ENCODE data around the gene SINHCAF. TPM values are rescaled to one million over a fixed set of nuclear protein-coding genes. Genes with fewer than 3 reads are reported as not detected.

Gene SINHCAF
- polyA plus RNA-seq, 3 donors: 222 to 262 (median 250) TPM

DNA sequence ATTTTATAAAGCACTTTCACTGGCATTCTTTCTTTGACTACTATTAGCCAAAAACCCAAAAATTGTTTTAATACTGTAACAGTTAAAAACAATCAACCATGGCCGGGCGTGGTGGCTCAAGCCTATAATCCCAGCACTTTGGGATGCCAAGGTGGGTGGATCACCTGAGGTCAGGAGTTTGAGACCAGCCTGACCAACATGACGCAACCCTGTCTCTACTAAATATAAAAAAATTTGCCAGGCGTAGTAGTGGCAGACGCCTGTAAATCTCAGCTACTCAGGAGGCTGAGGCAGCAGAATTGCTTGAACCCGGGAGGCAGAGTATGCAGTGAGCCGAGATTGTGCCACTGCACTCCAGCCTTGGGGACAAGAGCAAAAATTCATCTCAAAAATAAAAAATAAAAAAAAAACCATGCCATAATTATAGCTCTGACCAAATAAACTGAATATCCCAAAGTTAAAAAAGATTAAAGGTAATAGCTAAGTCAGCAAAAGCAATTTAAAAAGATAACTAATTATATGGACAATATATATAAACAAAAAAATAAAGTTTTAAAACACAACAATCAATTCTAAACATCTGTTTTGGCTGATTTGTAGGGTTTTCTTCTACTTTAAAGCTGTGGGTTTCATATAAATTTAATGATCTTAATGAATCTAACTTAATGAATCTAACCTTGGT is 10.0 kb downstream of the SINHCAF start:
- no peak for DNase-seq

GRCh38 chr12:31315044-31315715 is 10.8 kb downstream of the SINHCAF start:
- no peak for DNase-seq

DNA sequence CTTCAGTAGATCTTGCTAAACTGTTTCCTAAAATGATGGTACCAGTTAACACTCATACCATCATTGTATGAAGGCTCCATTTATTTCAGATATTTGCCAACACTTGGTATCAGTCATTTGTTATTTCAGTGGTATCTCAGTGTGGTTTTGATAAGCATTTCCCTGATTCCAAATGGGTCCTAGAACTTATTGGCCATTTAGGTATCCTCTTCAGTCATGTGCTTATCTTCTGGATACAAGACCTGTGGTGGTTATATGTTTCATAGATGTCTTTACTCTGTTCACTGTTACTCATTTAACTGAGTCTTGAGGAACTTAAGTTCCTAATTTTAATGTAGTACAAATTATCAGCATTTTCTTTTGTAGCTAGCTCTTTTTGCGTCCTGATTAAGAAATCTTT is 13.5 kb downstream of the SINHCAF start:
- DNase-seq: no peak

- DNase-seq: no peak
Observed at GRCh38 chr12:31311634-31312258, 14.2 kb downstream of the SINHCAF start.

DNA sequence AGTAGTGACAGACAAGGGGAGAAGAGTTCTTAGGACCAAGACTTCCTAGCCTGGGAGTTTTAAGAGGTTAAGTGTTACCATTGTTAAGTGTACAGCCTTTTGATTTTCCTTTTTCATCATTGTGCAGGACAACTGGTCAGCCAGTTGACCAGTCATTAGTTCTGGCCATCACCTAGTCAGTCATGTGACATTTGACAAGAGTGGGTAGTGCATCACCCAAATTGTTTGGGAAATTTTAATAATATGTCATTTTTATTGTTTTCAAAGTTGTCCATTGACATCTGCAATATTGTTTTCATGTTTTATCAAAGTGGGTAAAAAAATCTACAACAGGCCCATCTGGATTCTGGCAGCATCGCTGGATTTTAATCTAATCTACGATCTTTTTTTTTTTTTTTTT is 15.5 kb downstream of the SINHCAF start:
- DNase-seq: no peak

DNA sequence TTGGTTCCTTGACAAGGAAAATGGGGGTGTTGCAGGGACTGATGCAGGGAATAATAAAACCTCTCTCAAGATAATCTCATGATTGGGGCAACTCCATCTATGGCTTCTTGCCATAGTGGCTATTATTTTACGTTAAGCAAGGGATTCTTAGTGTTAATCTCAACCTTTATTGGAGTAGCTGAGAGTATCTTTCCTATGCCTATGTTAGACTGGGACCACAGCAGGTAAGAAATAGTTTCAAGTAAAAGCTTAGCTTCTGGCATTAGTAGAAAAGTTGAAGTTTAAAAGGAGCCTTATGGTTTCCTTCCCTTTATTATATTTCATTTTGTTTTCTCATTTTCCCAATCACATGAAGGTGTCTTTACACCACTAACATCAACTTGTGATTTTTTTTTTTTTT is 16.7 kb downstream of the SINHCAF start:
- no peak for DNase-seq

DNA sequence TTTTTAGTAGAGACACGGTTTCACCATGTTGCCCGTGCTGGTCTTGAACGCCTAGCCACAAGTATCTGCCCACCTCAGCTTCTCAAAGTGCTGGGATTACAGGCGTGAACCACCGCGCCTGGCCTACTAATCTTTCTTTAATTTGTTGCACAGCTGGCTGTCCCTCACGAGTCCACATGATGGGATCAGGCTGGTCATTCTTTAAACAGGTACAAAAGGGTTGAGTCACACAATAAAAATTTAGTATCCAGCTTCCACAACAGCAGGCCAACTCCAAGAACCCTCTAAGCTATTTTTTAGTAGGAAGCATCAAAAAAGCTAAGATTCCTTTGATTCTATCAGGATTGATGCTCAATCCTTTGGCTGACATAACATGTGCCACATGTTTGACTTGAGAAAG is 17.8 kb downstream of the SINHCAF start:
- DNase-seq: no peak

DNA sequence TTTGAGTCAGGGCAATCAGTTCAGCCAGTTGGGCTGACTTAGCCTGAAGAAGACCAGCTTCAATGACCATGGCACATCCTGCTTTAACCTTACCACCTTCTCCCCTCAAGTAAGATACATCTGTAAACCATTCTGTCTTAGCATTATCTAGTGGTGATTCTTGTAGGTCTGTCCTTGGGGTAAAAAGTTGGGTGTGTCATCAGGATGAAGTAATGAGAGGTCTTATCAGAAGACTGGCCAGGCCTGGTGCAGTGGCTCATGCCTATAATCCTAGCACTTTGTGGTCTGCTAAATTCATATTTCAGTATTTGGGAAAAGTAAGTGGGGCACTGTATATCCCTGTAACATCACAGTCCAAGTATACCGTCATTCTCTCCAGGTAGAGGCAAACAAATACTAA is 19.1 kb downstream of the SINHCAF start:
- no peak for DNase-seq

- DNase-seq: no peak
Observed at GRCh38 chr12:31303466-31303865, 22.5 kb downstream of the SINHCAF start.

- DNase-seq: no peak
Observed at GRCh38 chr12:31301311-31301710, 24.6 kb downstream of the SINHCAF start.

GRCh38 chr12:31300783-31301182 is 25.2 kb downstream of the SINHCAF start:
- no peak for DNase-seq

- DNase-seq: no peak
Observed at GRCh38 chr12:31300341-31300740, 25.6 kb downstream of the SINHCAF start.

DNA sequence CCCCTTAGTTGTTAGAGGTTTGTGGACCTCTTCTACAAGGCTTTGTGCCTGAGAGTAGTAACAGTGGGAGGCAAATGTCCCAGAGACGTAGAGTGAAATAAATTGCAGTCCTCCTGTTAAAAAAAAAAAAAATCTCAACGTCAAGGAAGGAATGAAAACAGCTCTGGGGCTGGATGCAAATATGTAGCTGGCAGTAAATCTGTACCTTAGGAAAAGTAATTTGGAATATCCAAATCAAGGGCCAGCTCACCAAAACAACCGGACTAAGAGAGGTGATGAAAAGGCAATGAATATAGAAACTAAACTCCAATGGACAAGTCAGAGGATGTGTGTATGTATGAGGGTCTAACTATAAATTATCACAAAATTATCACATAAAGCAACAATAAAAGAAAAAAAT is 27.0 kb downstream of the SINHCAF start:
- no peak for DNase-seq

- no peak for DNase-seq
Observed at GRCh38 chr12:31298515-31298910, 27.4 kb downstream of the SINHCAF start.

GRCh38 chr12:31297572-31298514 is 28.1 kb downstream of the SINHCAF start:
- DNase-seq: no peak

GRCh38 chr12:31289441-31289840 is 36.5 kb downstream of the SINHCAF start:
- DNase-seq: no peak

GRCh38 chr12:31288381-31288780 is 37.6 kb downstream of the SINHCAF start:
- DNase-seq: no peak

- no peak for DNase-seq
Observed at GRCh38 chr12:31280183-31280582, 45.8 kb downstream of the SINHCAF start.

DNA sequence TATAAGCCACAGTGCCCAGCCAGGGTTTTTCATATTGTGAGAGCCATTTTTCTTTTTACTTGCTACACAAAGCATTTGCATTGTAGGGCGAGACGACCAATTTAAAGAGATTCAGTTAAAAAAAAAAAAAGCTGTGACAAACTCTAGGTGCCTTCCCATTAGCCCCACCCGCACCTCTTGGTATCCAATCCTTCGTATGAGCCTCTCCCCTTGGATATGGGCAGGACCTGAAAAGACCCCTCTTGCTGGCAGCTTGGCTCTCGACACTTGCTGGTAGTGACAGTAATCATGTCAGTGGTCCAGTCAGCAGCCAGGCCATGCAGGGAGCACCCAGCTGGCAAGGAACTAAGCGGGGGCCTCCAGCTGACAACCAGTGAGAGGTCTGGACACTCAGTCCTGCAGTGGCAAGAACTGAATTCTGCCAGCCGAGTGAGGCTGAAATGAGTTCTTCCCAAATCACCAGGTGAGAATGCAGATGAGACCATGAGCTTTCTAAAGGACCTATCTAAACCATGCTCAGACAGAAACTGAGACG is 46.5 kb downstream of the SINHCAF start:
- DNase-seq: no peak

- no peak for DNase-seq
Observed at GRCh38 chr12:31278832-31279231, 47.1 kb downstream of the SINHCAF start.

DNA sequence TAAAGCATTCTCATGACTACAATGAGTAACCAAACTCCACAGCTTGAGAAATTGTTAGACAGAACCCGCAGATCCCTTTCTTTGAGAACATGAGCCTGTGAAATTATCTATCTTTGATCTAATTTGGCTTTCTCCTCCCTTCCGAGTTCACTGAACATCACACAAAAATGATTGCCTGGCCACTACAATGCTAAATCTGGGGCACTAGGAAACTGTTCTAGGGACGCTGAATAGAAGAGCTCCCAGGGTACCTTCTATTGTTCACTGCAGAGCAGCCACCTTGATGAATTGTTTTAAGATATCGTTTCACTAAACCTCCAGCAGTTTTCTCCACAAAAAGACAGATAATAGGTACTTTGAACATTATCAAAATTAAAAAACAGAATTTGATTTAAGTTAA is 47.5 kb downstream of the SINHCAF start:
- no peak for DNase-seq

GRCh38 chr12:31277081-31277480 is 48.9 kb downstream of the SINHCAF start:
- no peak for DNase-seq

Measured in renal pelvis (tissue), 4 donors.